Neural cell (in vitro differentiated cells): ENCODE data around the gene MAP3K5.

Experiments used
- EP300 ChIP-seq: fragments of 450-650 bp; conservative IDR thresholded peaks from 2 replicates; pipeline ENCODE4 v1.6.1; 2014; ENCODE audit warnings: antibody characterized with exemption, mild to moderate bottlenecking, moderate library complexity; ENCODE audit not compliant: poor library complexity, severe bottlenecking
- EZH2 ChIP-seq: fragments of 200-600, 300-800 bp; shearing (Covaris generic), sonication (generic); IDR thresholded peaks from 2 replicates; pipeline ENCODE4 v1.6.1; 2014; ENCODE audit warnings: antibody characterized with exemption, low read length, borderline replicate concordance, mild to moderate bottlenecking; ENCODE audit not compliant: insufficient read depth, poor library complexity, severe bottlenecking
- MXI1 ChIP-seq: fragments of 450-650 bp; conservative IDR thresholded peaks from 2 replicates; pipeline ENCODE4 v1.6.1; 2014; ENCODE audit warnings: antibody characterized with exemption, mild to moderate bottlenecking; ENCODE audit not compliant: poor library complexity, severe bottlenecking
- POLR2AphosphoS5 ChIP-seq: IDR thresholded peaks from 2 replicates; pipeline ENCODE4 v1.6.1; 2012
- RAD21 ChIP-seq: fragments of 450-650 bp; conservative IDR thresholded peaks from 2 replicates; pipeline ENCODE4 v1.6.1; 2014; ENCODE audit warnings: antibody characterized with exemption, mild to moderate bottlenecking, moderate library complexity
- REST ChIP-seq: IDR thresholded peaks from 2 replicates; pipeline ENCODE4 v1.6.1; 2012; ENCODE audit warnings: borderline replicate concordance
- SMC3 ChIP-seq: fragments of 450-650 bp; conservative IDR thresholded peaks from 2 replicates; pipeline ENCODE4 v1.6.1; 2014; ENCODE audit warnings: antibody characterized with exemption, mild to moderate bottlenecking, moderate library complexity; ENCODE audit not compliant: poor library complexity
- TAF1 ChIP-seq: IDR thresholded peaks from 2 replicates; pipeline ENCODE4 v1.6.1; 2012; ENCODE audit warnings: low read depth
- TF ChIP-seq, protein P1 (sequence below): fragments of 450-650 bp; IDR thresholded peaks from 2 replicates; pipeline ENCODE4 v1.5.1; 2014; ENCODE audit warnings: antibody characterized with exemption, mild to moderate bottlenecking, moderate library complexity; ENCODE audit not compliant: poor library complexity, severe bottlenecking

DNA sequence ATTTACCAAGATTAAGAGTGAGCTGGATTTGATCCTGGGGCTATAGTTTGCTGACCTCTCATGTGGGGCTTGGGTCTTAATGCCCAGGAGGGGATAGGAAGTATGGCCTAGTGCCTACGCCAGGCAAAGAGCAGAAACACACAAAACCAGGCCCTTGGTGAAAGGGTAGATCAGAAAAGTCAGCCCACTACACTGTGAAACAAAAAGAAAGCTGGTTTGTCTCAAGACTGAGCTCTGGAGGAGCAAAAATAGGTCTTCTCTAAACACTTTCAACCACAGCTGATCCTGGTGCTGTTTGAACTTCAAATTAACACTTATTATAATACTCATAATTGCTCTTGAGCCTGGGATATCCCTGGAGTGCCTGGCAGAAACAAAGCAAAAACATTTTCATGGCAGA is 167.0 kb downstream of the MAP3K5 start:
- TF ChIP-seq, protein P1, sequence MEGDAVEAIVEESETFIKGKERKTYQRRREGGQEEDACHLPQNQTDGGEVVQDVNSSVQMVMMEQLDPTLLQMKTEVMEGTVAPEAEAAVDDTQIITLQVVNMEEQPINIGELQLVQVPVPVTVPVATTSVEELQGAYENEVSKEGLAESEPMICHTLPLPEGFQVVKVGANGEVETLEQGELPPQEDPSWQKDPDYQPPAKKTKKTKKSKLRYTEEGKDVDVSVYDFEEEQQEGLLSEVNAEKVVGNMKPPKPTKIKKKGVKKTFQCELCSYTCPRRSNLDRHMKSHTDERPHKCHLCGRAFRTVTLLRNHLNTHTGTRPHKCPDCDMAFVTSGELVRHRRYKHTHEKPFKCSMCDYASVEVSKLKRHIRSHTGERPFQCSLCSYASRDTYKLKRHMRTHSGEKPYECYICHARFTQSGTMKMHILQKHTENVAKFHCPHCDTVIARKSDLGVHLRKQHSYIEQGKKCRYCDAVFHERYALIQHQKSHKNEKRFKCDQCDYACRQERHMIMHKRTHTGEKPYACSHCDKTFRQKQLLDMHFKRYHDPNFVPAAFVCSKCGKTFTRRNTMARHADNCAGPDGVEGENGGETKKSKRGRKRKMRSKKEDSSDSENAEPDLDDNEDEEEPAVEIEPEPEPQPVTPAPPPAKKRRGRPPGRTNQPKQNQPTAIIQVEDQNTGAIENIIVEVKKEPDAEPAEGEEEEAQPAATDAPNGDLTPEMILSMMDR, result no peak
- no peak for TF ChIP-seq REST
- no peak for TF ChIP-seq EZH2
- TF ChIP-seq EP300, result no peak
- TF ChIP-seq MXI1, result no peak
- TF ChIP-seq POLR2AphosphoS5, result no peak
- no peak for TF ChIP-seq RAD21
- TF ChIP-seq TAF1, result no peak
- no peak for TF ChIP-seq SMC3
